HG03139 (cell line): ENCODE data around the gene SERP2.

Experiments
- ATAC-seq: cut with Tn5 transposase; IDR thresholded peaks from one replicate; pipeline ENCODE4 v1.9.1; 2021; ENCODE audit not compliant: unreplicated experiment

Gene SERP2

GRCh38 chr13:44386913-44387556 lies 13.4 kb downstream of the SERP2 start:
- no peak for ATAC-seq

- ATAC-seq: no peak
Observed at GRCh38 chr13:44388427-44389059, 14.9 kb downstream of the SERP2 start.

GRCh38 chr13:44389060-44389666 lies 15.5 kb downstream of the SERP2 start:
- ATAC-seq: no peak

GRCh38 chr13:44389876-44390275 lies 16.3 kb downstream of the SERP2 start:
- no peak for ATAC-seq

GRCh38 chr13:44393391-44393790 lies 19.8 kb downstream of the SERP2 start:
- no peak for ATAC-seq

- ATAC-seq: no peak
Observed at GRCh38 chr13:44394658-44395057, 21.0 kb downstream of the SERP2 start.

- ATAC-seq: no peak
Observed at GRCh38 chr13:44395976-44396694, 22.5 kb downstream of the SERP2 start.

- no peak for ATAC-seq
Observed at GRCh38 chr13:44396701-44397580, 23.3 kb downstream of the SERP2 start.

- ATAC-seq: no peak
Observed at GRCh38 chr13:44397766-44398223, 24.2 kb downstream of the SERP2 start.

- ATAC-seq: no peak
Observed at GRCh38 chr13:44398606-44399005, 25.0 kb downstream of the SERP2 start.

- no peak for ATAC-seq
Observed at GRCh38 chr13:44399074-44399473, 25.4 kb downstream of the SERP2 start.

- ATAC-seq: no peak
Observed at GRCh38 chr13:44400736-44401135, 27.1 kb downstream of the SERP2 start.

- no peak for ATAC-seq
Observed at GRCh38 chr13:44401577-44401976, 28.0 kb downstream of the SERP2 start.

- ATAC-seq: no peak
Observed at GRCh38 chr13:44402899-44403445, 29.3 kb downstream of the SERP2 start.

- no peak for ATAC-seq
Observed at GRCh38 chr13:44403461-44404056, 29.9 kb downstream of the SERP2 start.

- ATAC-seq: no peak
Observed at GRCh38 chr13:44404261-44405132, 30.9 kb downstream of the SERP2 start.

- ATAC-seq: no peak
Observed at GRCh38 chr13:44406617-44407016, 33.0 kb downstream of the SERP2 start.

- no peak for ATAC-seq
Observed at GRCh38 chr13:44407379-44407778, 33.8 kb downstream of the SERP2 start.

GRCh38 chr13:44407891-44408290 lies 34.3 kb downstream of the SERP2 start:
- ATAC-seq: no peak
